Activated gamma-delta T cell treated with Interleukin-2 at 50 U/mL for 16 hours (primary cell): Measurements from ENCODE around the gene ZNF423.
"Not testable (repeated sequence)": the region's sequence is repeated elsewhere in the genome, so short reads cannot be mapped to it uniquely, and the experiment has no call there.

ENCODE experiments used
- DNase-seq: peaks from one replicate; pipeline ENCODE4 v3.0.0-alpha.2; 2020

ZNF423 gene

DNA sequence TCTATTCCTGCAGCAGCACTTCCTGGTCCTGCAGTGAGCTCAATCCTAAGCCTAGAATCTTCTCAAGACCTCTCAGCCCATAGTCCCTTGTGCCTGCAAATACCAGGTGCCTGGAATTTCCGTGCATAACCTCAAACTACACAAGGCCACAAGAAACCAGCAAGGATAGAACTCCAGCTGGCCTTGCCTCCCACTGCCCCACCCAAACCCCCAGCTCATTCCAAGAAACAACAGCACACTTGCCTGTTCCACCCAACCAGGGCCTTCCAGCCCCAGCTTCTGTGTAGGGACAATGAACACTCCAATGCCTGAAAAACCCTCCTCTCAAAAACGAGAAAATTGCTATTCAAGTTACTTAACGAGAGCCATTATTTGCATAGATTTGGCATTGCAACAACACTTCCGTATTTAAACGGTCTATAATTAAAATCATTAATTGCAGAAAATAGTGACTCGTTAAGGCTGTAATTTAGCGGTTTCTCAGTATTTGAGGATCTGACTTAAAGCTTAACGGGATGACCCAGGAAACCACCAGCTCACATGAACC lies 335.3 kb downstream of the ZNF423 start:
- DNase-seq = no peak

DNA sequence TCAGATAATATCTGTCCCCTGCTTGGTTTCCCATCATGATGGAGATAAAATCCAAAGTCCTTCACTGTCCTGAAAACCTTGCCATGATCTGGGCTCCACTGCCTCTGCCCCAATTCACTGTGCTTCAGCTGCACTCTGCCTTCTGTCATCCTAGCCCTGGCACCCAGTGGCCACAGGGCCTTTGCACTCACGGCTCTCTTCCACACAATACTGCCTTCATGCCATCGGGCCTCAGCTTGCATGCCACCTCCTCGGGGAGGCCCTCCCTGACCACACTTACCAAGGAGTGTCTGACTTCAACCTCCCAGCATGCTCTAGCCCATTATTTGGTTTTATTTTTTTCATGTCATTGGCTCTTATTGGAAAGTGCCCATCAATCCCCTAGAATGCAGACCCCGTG lies 336.2 kb downstream of the ZNF423 start:
- DNase-seq = no peak

DNA sequence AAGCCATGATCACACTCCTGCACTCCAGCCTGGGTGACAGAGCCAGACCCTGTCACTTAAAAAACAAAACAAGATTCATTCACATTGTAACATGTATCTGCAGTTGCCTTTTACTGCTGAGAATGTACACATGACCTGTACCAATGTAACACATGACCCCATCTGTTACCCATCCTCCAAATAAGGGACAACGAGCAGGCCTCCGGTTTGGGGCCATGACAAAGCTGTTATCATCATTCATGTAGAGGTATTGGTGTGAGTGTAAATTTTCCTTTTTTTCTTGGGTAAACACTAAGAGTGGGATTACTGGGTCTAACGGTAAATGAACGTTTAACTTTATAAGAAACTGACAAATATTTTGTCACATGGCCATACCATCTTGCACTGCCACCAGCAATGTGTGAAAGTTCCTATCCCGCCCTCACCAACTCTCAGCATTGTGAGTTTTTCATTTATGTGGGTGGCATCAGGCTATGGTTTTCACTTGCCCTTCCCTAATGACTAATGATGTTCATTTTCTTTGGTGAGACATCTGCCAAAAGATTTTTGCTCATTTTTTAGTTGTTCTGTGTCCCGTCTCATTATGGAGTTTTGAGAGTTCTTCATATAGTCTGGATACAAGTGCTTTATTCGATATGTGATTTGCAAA lies 336.8 kb downstream of the ZNF423 start:
- no peak for DNase-seq

DNA sequence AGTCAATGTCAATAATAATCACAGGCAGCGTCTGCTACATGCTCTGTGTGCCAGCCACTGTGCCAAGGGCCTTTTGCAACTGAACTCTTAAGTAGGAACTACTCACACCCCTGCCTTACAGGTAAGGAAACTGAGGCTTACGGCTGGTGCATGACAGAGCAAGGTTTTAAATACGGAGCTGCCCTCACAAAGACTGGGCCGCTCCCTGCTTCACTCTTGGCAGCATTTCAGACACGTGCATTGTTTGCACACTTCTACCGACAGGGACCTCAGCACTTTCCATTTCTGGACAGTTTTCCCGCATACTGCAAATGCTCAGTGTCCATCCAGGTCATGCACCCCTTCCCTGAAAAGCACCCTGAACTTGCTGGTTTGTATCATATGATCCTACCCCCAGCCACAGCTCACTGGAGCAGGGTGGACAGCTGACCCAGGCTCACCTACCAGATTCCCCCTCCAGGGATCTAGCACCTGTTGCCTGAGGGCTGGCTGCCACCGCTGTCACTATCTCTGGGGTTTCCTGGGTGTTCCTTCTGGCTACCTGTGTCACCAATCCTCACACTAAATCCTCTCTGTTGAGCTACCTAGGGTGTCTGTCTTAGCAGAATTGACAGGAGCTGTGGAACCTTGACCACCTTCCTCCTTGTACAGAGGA lies 339.4 kb downstream of the ZNF423 start:
- no peak for DNase-seq

DNA sequence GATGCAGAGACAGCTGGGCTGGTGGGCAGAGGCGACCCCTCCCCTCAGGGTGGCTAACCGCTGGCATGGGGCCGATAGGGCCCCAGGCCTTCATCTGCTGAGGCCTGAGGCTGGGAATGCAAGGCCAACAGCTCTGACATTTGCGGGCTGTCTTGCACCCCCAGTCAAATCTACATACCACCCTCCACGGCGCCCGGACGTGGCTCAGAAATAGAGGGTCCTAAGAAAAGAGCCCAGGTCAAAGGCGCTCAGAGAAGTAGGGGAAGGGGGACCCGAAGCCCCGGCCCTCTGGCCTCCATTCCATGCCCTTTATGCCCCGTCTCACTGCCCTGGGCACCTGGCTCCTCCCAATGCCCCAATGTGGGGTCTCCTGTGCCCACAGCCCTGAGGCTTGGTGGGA lies 340.1 kb downstream of the ZNF423 start:
- no peak for DNase-seq

DNA sequence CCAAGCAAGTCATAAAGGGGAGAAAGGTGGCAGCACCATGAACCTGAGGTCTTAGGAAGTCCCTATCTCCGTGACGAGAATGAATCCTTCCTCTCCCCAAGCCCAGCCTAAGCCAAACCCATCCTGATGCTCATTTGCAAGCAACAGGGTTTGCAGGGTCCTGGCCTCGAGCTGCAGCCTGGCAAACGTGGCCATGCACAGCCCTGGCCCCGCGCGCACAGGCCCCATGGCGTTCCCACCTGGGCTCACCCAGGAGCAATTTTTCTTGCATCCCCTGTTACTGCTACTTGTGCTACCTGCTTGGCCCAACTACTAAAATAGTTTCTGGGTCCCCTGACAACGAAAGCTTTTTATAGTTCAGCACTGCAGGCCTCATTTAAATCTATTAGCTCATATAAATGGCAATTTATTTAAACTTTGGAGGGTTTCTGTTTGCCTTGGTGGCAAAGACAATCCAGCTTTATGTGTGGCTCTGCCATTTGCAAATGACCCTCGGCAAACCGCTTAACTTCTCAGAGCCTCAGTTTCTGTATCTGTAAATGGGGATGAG lies 340.8 kb downstream of the ZNF423 start:
- DNase-seq = no peak

DNA sequence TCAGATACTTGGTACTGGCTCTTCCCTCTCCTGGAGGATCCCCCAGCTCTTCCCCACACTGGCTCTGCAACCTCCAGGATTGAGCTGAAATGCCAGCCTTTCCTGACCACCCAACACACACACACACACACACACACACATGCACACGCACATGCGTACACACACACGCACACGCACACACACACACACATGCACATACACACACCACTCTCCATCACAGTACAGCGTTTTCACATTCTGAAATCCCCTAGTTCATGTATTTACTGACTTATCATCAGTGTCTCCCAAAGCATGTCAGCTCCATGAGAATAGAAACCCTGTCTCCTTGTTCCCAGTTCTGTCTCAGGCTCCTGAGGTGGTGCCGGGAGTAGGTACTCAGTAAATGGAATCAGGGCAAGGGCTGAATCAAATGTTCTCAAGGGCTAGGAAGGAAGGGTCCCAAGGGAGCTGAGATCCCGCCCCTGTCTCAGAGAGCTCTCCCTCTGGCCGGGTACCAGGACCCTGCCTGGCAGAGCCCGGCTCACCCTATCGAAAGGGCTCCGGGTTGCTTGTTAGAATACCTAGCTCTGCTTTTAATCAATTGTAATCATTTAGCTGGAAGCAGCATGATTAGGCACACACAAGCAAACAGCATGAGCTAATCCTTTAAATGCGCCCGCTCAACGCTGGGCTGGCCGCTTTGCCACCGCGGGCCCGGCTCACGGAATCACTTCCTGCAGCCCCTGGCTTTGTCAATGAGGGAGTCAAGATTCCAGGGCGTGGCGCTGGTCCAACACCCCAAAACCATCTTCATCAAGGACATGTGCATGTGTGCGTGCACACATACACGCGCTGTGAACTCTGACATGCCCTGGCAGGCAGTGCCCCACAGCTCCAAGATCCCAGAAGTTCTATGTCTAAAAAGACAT lies 341.6 kb downstream of the ZNF423 start:
- DNase-seq = no peak

DNA sequence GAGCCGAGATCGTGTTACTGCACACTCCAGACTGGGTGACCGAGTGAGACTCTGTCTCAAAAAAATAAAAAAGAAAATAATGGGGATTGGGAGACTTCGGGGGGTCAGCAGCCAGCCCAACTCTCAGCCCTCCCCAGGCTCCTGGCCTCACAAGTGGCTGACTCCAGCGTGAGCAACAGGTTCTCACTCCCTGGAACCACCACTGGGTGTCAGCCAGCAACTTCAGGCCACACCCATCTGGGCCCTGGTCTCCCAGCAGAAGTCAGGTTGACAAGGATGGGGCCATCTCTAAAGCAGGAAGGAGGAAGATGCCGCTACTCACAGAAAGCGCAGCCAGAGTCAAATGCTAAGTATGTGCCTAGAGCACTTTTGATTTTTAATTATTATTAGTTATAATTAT lies 342.9 kb downstream of the ZNF423 start:
- no peak for DNase-seq

DNA sequence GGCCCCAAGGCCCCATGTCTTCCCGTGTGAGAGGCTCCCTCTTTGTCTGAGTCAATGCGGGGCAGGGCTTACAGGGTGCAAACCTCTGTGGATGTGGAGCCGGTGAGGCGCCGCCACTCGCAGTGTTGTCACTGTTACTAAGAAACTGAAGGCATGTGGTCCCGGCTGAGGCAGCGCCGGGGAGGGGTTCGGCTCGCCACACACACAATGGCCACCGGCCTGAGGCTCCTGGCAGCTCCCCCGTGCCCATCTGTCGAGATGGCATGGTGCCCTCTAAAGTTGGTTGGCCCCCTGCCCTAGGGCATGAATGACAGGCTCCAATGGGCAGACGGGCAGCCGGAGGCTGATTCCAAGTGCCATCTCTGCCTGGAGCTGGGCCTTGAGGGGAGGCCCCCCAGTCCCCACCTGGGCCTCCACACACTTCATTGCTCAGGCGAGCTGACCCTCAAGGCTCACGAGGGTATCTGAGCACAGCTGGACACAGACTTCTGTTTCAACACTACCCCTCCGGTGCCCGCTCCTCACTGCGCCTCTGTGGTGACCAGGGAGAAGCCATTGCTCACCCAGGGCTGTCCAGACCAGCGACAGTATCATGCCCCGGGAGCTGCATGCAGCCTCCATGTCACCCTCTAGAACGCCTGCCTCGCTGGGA lies 345.1 kb downstream of the ZNF423 start:
- no peak for DNase-seq

DNA sequence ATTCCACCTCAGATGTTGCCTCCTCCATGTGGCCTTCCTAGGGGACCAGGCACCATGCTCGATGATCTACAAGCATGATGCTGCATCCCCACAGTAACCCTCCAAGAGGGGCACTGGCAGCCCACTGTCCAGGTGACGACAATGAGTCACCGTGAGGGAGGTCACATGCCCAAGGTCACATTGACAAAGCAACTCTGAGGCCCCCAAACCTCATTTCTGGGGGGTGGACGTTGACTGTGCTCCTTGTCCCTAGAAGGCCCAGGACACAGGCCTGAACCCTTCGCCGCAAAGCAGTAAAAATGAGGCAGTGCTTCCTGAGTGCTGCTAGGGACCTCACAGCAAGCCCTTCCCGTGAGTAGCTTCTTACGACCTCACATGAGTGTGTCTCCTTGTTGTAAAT lies 345.8 kb downstream of the ZNF423 start:
- DNase-seq = no peak

DNA sequence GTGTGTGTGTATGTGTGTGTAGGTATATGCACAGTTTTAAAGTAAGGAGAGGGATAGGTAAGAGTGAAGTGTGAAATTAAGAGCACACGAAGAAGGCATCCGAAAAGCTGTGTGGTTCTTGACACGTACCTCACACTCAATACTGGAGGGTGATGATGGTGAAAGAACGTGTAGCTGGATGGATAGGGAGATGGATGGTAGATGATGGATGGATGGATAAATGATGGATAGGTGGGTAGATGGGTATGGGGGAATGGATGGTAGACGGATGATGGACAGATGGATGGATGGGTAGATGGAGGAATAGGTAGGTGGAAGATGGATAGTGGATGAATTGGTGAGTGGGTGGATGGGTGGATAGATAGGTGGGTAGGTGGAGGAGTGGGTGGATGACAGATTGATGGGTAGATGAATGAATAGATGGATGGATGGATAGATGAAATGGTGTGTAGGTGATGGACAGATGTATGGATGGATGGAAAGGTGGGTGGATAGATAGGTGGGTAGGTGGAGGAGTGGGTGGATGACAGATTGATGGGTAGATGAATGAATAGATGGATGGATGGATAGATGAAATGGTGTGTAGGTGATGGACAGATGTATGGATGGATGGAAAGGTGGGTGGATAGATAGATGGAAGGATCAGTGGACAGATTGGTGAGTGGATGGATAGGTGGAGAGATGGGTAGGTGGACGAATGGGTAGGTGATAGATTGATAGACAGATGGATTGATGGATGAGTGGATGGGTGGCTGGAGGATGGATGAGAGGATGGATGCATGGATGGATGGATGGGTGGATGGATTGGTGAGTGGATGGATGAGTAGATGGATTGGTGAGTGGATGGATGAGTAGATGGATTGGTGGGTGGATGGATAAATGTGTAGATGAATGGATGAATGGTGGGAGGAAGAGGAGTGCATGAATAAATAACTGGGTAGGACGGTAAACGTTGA lies 349.6 kb downstream of the ZNF423 start:
- not testable (repeated sequence) for DNase-seq

DNA sequence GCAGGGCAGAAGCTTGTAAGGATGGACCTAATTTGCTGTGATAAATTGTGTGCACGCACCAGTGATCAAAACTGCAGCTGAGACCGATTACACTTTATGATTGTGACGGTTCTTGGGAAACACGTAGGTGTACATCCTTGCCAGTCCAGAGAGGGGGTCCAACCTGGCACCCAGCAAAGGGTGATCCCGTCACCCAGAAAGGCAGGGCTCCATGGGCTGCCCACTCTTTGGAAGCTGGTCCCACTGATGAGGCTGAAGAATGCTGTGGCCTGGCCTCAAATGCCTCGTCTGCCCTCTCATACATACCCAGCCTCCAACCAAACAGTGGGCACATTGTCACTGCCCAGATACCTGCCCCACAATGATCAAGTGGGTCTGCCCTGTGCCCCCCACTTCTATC lies 350.4 kb downstream of the ZNF423 start:
- DNase-seq = no peak

DNA sequence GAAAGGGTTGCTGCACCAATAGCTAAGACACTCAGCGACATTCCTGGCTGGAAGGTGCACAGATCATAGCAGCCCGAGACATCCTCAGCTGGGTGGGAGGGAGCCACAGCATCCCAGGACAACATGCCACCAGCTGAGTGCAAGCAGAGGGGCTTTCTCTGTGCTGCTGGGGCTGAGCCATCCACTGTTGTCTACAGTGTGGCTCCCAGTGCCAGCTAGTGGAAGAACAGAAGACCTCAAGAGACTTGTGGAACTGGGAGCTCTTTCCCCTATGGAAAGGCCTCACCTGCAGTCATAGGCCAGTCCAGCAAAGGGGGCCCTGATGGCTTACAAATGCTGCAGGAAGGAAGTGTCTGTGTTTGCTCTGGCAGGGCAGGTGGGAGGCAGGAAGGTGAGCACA lies 351.3 kb downstream of the ZNF423 start:
- no peak for DNase-seq

DNA sequence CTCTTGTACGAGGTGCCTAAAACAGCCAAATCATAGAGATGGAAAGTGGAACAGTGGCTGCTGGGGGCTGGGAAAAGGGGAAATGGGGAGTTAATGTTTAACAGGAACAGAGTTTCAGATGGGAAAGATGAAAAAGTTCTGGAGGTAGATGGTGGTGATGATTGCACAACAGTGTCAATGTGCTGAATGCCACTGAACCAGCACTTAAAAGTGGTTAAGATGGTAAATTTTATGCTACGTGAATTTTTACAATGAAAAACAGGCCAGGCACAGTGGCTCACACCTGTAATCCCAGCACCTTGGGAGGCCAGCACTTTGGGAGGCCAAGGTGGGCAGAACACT lies 351.9 kb downstream of the ZNF423 start:
- no peak for DNase-seq

DNA sequence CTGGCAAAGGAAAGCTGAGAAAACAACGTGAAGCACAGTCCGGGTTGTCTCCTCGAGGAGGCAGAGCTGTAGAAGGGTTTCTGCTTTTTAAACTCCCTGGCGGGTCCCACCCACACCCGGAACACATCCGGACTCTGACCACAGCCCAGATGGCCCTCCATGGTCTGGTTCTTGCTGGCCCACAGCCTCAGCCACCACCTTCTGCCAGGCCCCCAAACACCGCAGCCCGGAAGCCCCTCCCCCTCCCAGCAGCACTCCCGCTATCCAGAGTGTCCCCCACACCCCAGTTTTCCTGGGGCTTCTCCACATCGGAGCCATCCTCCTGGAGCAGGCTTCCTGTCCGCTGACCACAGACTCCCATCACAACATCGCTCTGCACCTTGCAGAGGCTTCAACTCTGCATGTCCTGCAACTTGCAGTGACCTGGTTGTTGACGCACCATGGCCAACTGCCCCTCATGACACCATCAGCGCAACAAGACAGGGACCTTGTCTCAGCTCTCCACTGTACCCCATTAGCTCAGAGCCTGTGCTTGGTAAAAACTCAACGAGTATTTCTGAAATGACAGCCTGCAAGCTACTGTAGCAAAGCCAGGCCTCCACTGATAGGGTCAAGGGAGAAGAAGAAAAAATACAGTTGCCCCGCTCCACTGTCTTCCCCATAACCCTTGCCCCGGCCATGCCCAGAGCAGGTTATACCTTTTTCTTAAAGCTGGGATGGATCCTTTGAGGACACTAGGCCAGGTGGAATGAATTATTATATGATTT lies 352.5 kb downstream of the ZNF423 start:
- no peak for DNase-seq

DNA sequence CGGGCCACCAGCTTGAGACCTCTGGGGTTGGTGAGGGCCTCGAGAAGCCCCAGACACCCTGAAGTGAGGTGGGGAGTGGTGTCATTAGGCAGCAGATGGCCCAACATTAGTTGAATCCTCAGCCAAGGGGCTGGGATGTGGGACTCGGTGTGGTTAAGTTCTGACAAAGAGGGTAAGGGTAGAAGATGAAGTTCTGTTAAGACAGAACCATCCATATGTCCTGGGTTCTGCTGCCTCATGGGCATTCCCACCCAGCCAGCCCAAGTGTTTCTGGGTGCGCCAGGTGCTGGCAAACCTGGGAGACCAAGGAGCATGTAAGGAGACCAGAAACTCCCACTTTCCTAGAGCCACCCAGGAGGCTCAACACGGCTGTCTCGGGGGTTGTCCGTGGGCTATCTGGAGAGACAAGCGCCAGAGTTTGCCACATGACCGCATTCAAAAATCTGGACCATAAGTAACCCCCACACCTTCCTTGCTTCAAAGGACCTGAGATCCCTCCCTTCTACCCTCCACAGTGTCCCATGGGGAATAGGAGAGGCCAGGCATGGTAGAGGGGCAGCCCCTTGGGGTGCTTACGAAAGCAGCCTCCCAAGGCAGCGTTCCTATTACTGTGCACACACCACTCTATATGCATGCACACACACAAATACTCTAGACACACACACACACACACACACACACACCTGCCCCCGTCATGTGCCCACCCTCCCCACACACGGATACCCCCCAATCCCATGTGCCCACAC lies 353.6 kb downstream of the ZNF423 start:
- no peak for DNase-seq

DNA sequence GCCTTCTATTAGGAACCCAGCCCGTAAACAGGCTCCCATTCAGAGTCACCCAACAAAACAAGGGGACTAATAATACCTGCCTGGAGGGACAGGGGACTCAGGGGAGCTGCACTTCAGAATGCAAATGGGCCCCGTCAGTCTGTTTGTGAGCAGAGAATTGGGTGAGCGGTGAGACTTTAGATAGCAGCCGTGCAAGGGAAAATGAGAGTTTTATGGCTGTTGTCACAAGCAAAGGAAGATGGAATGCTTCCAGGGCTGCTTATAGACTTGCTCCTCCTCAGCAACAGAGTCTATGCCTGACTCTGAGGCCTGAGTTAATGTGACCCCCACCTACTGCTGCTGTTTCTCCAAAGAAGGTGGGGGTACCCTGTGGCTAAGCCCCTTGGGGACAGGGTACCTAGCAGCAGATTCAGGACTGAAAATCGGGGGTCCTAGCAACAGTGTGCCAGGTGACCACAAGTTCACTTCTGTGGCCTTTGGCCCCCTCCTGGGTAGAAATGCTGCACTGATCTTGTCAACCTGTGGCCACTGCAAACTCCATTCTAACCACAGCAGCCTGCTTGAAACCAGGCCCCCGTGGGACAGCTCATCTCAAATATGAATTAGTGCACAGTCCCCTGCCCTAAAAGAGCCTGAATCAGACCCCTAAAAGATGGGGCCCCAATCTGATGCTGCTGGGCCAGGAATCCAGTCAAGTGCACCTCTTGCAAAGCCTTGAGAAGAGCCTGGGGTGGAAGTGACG lies 355.9 kb downstream of the ZNF423 start:
- DNase-seq = no peak

DNA sequence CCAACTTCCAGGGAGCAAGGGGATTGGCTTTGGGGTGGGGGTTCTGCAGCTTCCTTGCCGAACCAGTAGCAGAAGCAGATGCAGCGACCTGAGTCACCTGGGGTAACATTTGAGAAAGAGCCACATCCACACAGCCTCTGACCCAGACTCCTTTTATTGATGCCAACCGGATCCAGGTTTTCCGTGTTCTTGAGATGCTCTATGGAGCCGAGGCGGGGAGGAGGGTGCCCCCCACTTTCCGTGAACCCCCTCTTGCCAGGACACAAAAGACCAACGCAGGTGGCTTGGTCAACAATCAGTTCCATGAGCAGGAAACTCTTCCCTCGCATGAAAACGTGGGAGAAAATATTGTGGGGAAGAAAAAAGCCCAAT lies 356.5 kb downstream of the ZNF423 start:
- no peak for DNase-seq

DNA sequence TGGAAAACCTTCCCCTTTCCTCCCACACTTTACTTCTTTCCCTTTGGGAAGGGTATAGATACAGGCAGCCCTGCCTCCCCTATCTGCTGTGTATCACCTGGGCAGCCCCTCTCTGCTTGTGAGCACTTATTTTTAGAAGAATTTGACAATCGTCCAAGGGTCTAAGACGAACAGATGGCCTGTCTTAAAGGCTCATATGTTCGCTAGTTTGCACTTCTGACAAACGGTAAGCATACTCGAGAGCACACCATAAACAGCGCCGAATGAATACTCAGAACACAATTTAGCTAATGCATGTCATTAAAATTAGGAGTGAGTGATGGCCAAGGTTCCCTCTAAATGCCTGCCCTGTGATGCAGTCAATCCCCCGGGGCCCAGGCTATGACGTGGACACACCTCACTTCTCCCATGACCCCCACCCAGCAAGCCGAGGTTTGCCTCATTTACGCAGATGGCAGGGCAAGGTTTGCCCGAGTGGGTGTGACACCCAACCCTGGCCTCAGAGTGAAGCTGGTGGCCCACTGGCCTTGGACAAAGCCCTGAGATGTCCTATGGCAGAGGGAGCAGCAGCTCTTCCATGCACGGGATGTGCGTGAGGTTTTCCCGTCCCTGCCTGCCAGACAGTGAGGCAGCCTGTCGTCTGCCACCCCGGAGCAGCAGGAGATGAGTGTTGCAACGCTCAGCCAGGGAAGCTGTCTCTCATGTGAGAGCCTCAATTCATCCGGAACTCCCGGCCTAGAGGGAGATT lies 357.1 kb downstream of the ZNF423 start:
- DNase-seq = no peak
